Endodermal cell (in vitro differentiated cells): ENCODE results near the gene FAM133A. TPM values are rescaled to one million over a fixed set of nuclear protein-coding genes. Genes with fewer than 3 reads are reported as not detected.

Experiments
- DNase-seq: peaks from one replicate; pipeline ENCODE4 v3.0.0-alpha.2; 2017
- H3K27ac ChIP-seq: 2 replicates; pipeline ENCODE4 v1.5.1; 2013; ENCODE audit warnings: mild to moderate bottlenecking, low read depth, low read length, moderate library complexity
- H3K27me3 ChIP-seq: 2 replicates; pipeline ENCODE4 v1.6.1; 2013; ENCODE audit warnings: mild to moderate bottlenecking, low read length, moderate library complexity; ENCODE audit not compliant: insufficient read depth, control insufficient read depth, poor library complexity, severe bottlenecking
- H3K36me3 ChIP-seq: 2 replicates; pipeline ENCODE4 v1.7.0; 2013; ENCODE audit warnings: mild to moderate bottlenecking, low read length, moderate library complexity; ENCODE audit not compliant: control insufficient read depth, insufficient read depth
- H3K4me1 ChIP-seq: one replicate; pipeline ENCODE4 v1.7.0; 2013; ENCODE audit warnings: low read length; ENCODE audit not compliant: control insufficient read depth, insufficient read depth
- H3K4me3 ChIP-seq: 2 replicates; pipeline ENCODE4 v1.5.1; 2013; ENCODE audit warnings: mild to moderate bottlenecking, low read length, moderate library complexity
- H3K9ac ChIP-seq: 2 replicates; pipeline ENCODE4 v1.6.1; 2013; ENCODE audit warnings: mild to moderate bottlenecking, low read length, moderate library complexity; ENCODE audit not compliant: poor library complexity, severe bottlenecking; ENCODE audit errors: extremely low read depth
- H3K9me3 ChIP-seq: 2 replicates; pipeline ENCODE4 v1.6.1; 2013; ENCODE audit warnings: mild to moderate bottlenecking, low read length, moderate library complexity; ENCODE audit not compliant: control insufficient read depth
- H3K27ac Mint-ChIP-seq: 2 replicates; pipeline ENCODE4 v1.8.0; 2020; ENCODE audit warnings: mixed read lengths
- H3K27me3 Mint-ChIP-seq: 2 replicates; pipeline ENCODE4 v1.8.0; 2021; ENCODE audit warnings: mild to moderate bottlenecking, mixed read lengths; ENCODE audit not compliant: insufficient read depth
- H3K36me3 Mint-ChIP-seq: 2 replicates; pipeline ENCODE4 v1.8.0; 2020; ENCODE audit warnings: low read depth, mixed read lengths
- H3K4me1 Mint-ChIP-seq: 2 replicates; pipeline ENCODE4 v1.8.0; 2020; ENCODE audit warnings: mixed read lengths
- H3K4me3 Mint-ChIP-seq: 2 replicates; pipeline ENCODE4 v1.8.0; 2020; ENCODE audit warnings: mild to moderate bottlenecking, moderate library complexity, mixed read lengths
- H3K9me3 Mint-ChIP-seq: 2 replicates; pipeline ENCODE4 v1.8.0; 2020; ENCODE audit warnings: mild to moderate bottlenecking, mixed read lengths
- WGBS, 2 experiments: methylation state at CpG; one replicate each; pipeline versions ENCODE4 v1.1.5 to v1.1.7; 2013; ENCODE audit warnings: missing lambda C conversion rate in 2 of 2, mixed read lengths in 1 of 2; ENCODE audit not compliant: insufficient coverage in 1 of 2, insufficient read length in 1 of 2; 5-methylcytosine and 5-hydroxymethylcytosine counted together
- long read RNA-seq, 4 experiments: library from polyadenylated mRNA in 2 of 4; library from RNA in 1 of 4; library from capped mRNA in 1 of 4; stranded (forward) in 3 of 4; unstranded in 1 of 4; transcript quantifications; one replicate each; pipeline ENCODE4 v2.0.0, GENCODE V29; 2020 to 2021; ENCODE audit warnings: inconsistent platforms in 1 of 4
- polyA plus RNA-seq, 2 experiments: library from polyadenylated mRNA; stranded (reverse); fragments of 50-300 nt; gene quantifications; one replicate each; pipeline ENCODE4 v1.2.3, GENCODE V29; 2013
- total RNA-seq, 2 donors: library from RNA; stranded (reverse); fragmentation: NEBNext Ultra II Directional in 1 of 2; extraction: Animal tissue kit (Norgen Biotek cat#: 25700) in 1 of 2; gene quantifications; 2 replicates in 1 of 2; 3 replicates in 1 of 2; pipeline ENCODE4 v1.2.1, GENCODE V29; 2021
- TF ChIP-seq, protein P1 (sequence below): fragments of 200-600 bp; sonication (generic); conservative IDR thresholded peaks from 2 replicates; pipeline ENCODE4 v1.5.0; 2021; ENCODE audit warnings: antibody characterized with exemption, mild to moderate bottlenecking

FAM133A gene
- total RNA-seq, result under 1 TPM; 0.22 to 0.33 TPM
- polyA plus RNA-seq (2013, experiment 1 of 2), result 0.53 TPM
- 0.87 TPM for polyA plus RNA-seq (2013, experiment 2 of 2)
- long read RNA-seq, experiment 1, result 0 reads
- long read RNA-seq, experiment 2, partial matches to known transcripts, result 0 of 1 reads
- long read RNA-seq, experiment 2, other reads (novel, unspliced or antisense), result 1 of 1 reads
- long read RNA-seq, experiment 3, result 0 reads
- long read RNA-seq, experiment 4, partial matches to known transcripts, result 0 of 1 reads
- long read RNA-seq, experiment 4, other reads (novel, unspliced or antisense), result 1 of 1 reads

DNA sequence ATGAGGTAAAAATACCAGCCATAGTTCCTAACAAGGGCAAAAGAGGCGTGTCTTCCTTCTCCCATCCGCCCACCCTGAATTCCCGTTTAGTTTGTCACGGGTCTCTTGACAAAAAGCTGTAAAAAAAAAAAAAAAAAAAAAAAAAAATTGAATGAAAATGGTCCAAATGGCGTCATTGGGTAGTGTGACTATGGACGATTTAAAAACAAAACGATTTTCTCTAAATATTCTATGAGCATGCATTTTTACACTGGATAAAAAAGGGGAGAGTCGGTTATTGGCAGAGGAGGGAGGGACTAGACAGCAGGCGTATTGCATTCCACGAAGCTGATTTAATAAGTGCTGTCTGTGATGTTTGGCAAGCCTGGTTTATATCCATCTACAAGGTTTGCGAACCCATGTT, at the start of gene FAM133A:
Gene FAM133A (plus strand): TSS at position 338 of the 403 bp plus-strand sequence. CDS start 35,214 bp downstream, outside the sequence.
- no peak for DNase-seq

DNA sequence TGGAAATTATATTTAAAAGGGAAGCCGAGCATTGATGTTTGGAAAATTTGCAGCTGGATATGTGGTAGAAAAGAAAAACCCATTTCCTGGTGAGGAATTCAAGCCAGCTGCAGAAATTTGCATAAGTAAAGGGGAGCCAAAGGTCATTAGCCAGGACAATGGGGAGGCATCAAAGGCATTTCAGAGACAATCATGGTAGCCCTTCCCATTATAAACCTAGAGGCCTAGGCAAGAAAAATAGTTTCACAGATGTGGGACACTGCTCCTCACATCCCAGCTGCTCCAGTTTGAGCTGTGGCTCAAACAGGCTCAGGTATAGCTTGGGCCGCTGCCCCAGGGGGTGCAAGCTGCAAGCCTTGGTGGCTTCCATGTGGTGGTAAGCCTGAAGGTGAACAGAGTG, 36.4 kb upstream of the FAM133A start:
- Mint-ChIP-seq H3K27ac (no peak overlapping the region), H3K4me3 (no peak overlapping the region), H3K9me3 (peaks cover 17% of the 10 kb centered on the region), H3K27me3 (no peaks in the 10 kb centered on the region), H3K4me1 (no peaks in the 10 kb centered on the region), H3K36me3 (no peaks in the 10 kb centered on the region)
- TF ChIP-seq, protein P1, sequence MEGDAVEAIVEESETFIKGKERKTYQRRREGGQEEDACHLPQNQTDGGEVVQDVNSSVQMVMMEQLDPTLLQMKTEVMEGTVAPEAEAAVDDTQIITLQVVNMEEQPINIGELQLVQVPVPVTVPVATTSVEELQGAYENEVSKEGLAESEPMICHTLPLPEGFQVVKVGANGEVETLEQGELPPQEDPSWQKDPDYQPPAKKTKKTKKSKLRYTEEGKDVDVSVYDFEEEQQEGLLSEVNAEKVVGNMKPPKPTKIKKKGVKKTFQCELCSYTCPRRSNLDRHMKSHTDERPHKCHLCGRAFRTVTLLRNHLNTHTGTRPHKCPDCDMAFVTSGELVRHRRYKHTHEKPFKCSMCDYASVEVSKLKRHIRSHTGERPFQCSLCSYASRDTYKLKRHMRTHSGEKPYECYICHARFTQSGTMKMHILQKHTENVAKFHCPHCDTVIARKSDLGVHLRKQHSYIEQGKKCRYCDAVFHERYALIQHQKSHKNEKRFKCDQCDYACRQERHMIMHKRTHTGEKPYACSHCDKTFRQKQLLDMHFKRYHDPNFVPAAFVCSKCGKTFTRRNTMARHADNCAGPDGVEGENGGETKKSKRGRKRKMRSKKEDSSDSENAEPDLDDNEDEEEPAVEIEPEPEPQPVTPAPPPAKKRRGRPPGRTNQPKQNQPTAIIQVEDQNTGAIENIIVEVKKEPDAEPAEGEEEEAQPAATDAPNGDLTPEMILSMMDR, result no peak
- H3K27ac ChIP-seq, result no peak overlapping the region
- no peaks in the 10 kb centered on the region for H3K4me1 ChIP-seq
- 89% methylated on average over 2 of the region's 2 CpGs; no CpG with 5 or more reads in 1 of the 2 experiments for WGBS, 2 experiments
- H3K36me3 ChIP-seq, result no peaks in the 10 kb centered on the region
- DNase-seq, result no peak
- H3K9ac ChIP-seq, result no peak overlapping the region
- H3K27me3 ChIP-seq, result no peaks in the 10 kb centered on the region
- H3K9me3 ChIP-seq, result peaks cover 5% of the 10 kb centered on the region
- no peak overlapping the region for H3K4me3 ChIP-seq

More for the DNA sequence above, at the start of gene FAM133A:
- H3K36me3 ChIP-seq, result no peaks in the 10 kb centered on the region
- Mint-ChIP-seq H3K27me3 (peaks cover 2% of the 10 kb centered on the region), H3K36me3 (no peaks in the 10 kb centered on the region), H3K27ac (peak within 1 kb of the TSS; percentile 93), H3K4me3 (peak within 1 kb of the TSS; percentile 97), H3K9me3 (no peaks in the 10 kb centered on the region), H3K4me1 (peaks cover 16% of the 10 kb centered on the region)
- H3K27me3 ChIP-seq, result no peaks in the 10 kb centered on the region
- H3K9ac ChIP-seq, result peak within 1 kb of the TSS; percentile 51
- H3K9me3 ChIP-seq, result no peaks in the 10 kb centered on the region
- TF ChIP-seq, protein P1, result no peak
- H3K4me1 ChIP-seq, result no peaks in the 10 kb centered on the region
- H3K27ac ChIP-seq, result peak within 1 kb of the TSS; percentile 76
- WGBS, 2 experiments, result 12% methylated on average over 7 of the region's 11 CpGs; no CpG with 5 or more reads in 1 of the 2 experiments
- H3K4me3 ChIP-seq, result peak within 1 kb of the TSS; percentile 86

- WGBS, 2 experiments, result 90 to 100% methylated on average over 1 of the region's 1 CpG
- peaks cover 48% of the 10 kb centered on the region for H3K9me3 Mint-ChIP-seq
- no peak overlapping the region for H3K4me3 Mint-ChIP-seq
- H3K4me1 Mint-ChIP-seq, result peaks cover 9% of the 10 kb centered on the region
- peaks cover 16% of the 10 kb centered on the region for H3K36me3 Mint-ChIP-seq
- H3K27ac Mint-ChIP-seq, result no peak overlapping the region
- Histone ChIP-seq H3K4me1 (no peaks in the 10 kb centered on the region), H3K36me3 (no peaks in the 10 kb centered on the region), H3K9ac (no peak overlapping the region), H3K9me3 (peaks cover 30% of the 10 kb centered on the region), H3K27me3 (no peaks in the 10 kb centered on the region), H3K27ac (no peak overlapping the region), H3K4me3 (no peak overlapping the region)
- peak; percentile 58 for DNase-seq
- TF ChIP-seq, protein P1, result no peak
- H3K27me3 Mint-ChIP-seq, result no peaks in the 10 kb centered on the region
Observed at GRCh38 chrX:93649381-93649780, 24.6 kb upstream of the FAM133A start.
